Ascending aorta (tissue), 2 donors: ENCODE data around the gene APOC1. TPM values are rescaled to one million over a fixed set of nuclear protein-coding genes. Genes with fewer than 3 reads are reported as not detected.

Experiments used
- DNase-seq, 2 donors: peaks; one replicate each; pipeline ENCODE4 v3.0.0-alpha.2; 2019; ENCODE audit warnings: low spot score in 2 of 2
- H3K27ac ChIP-seq, 2 donors: fragments of 200-600 bp; sonication (generic); one replicate each; pipeline ENCODE4 v1.5.1; 2016 to 2017; ENCODE audit warnings: mild to moderate bottlenecking in 1 of 2
- H3K27me3 ChIP-seq: fragments of 200-600 bp; sonication (generic); one replicate; pipeline ENCODE4 v1.5.1; 2017
- H3K36me3 ChIP-seq, 2 donors: fragments of 200-600 bp; sonication (generic); one replicate each; pipeline ENCODE4 v1.5.1; 2016
- H3K4me1 ChIP-seq, 2 donors: fragments of 200-600 bp; sonication (generic); one replicate each; pipeline ENCODE4 v1.5.1; 2016 to 2017; ENCODE audit warnings: mild to moderate bottlenecking in 1 of 2
- H3K4me3 ChIP-seq, 2 donors: fragments of 200-600 bp; sonication (generic); one replicate each; pipeline ENCODE4 v1.5.1; 2016 to 2017; ENCODE audit warnings: mild to moderate bottlenecking in 1 of 2
- H3K9me3 ChIP-seq, 2 donors: fragments of 200-600 bp; sonication (generic); one replicate each; pipeline ENCODE4 v1.5.1; 2016
- CTCF ChIP-seq, 3 experiments: fragments of 200-600 bp in 2 of 3; fragments of 450-650 bp in 1 of 3; sonication (generic) in 2 of 3; IDR thresholded peaks; one replicate each; pipeline ENCODE4 v1.5.1; 2016 to 2019; ENCODE audit warnings: antibody characterized with exemption in 3 of 3, mild to moderate bottlenecking in 1 of 3, moderate library complexity in 1 of 3
- intact Hi-C: fragments of 100-400 bp; cut with DNase I; formaldehyde crosslinking; loops from one replicate; pipeline ENCODE4 v1.15.1; 2023
- total RNA-seq: library from RNA; depleted of rRNA; stranded (reverse); fragments of >200 nt; gene quantifications from one replicate; pipeline ENCODE4 v1.1.0, GENCODE V29; 2016

Gene APOC1
- total RNA-seq, 1 donor from 2014 or later, result 17.0 TPM

DNA sequence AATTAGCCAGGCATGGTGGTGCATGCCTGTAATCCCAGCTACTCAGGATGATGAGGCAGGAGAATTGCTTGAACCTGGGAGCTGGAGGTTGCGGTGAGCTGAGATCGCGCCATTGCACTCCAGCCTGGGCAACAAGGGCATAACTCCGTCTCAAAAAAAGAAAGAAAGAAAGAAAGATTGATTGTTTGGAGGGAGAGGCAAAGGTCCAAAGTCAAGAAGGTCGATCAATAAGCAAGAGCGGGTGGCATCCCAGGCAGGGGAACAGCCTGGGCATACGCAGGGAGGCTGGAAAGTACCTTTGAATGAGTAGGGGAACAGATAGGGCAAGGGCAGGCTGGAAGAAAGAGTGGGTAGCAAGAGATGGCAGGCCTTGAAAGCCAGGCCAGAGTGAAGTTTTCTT lies 15.7 kb downstream of the APOC1 start:
- Histone ChIP-seq H3K27me3 (no peaks in the 10 kb centered on the region), H3K36me3 (no peaks in the 10 kb centered on the region), H3K4me1 (no peaks in the 10 kb centered on the region), H3K27ac (no peak overlapping the region), H3K4me3 (no peak overlapping the region), H3K9me3 (no peaks in the 10 kb centered on the region)
- no peak for TF ChIP-seq CTCF (IDR thresholded peaks at IDR 0.05)
- intact Hi-C loops, result no loop called here
- no peak for DNase-seq

GRCh38 chr19:44931541-44931940 lies 17.1 kb downstream of the APOC1 start:
- Histone ChIP-seq H3K27ac (no peak overlapping the region), H3K36me3 (no peaks in the 10 kb centered on the region), H3K9me3 (no peaks in the 10 kb centered on the region), H3K4me3 (no peak overlapping the region), H3K27me3 (no peaks in the 10 kb centered on the region), H3K4me1 (no peaks in the 10 kb centered on the region)
- DNase-seq, result no peak
- intact Hi-C loops, result no loop called here
- TF ChIP-seq CTCF (IDR thresholded peaks at IDR 0.05), result no peak

DNA sequence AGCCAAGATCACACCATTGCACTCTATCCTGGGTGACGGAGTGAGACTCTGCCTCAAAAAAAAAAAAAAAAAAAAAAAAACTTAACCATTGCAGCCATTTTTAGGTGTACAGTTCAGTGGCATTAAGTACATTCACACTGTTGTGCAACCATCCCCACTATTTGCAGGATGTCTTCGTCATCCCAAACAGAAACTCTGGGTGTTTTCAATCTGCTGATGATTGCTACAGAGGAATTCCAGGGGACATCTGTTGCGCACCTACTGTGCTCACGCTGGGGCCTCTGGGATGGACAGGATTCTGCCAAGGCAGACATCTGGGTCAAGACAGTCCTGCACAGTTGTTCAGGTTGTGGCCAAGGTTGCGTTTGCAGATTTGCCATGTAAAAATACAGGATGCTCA lies 25.3 kb downstream of the APOC1 start:
- Histone ChIP-seq H3K27ac (no peak overlapping the region), H3K4me1 (no peaks in the 10 kb centered on the region), H3K9me3 (no peaks in the 10 kb centered on the region), H3K4me3 (no peak overlapping the region), H3K36me3 (no peaks in the 10 kb centered on the region), H3K27me3 (no peaks in the 10 kb centered on the region)
- TF ChIP-seq CTCF (IDR thresholded peaks at IDR 0.05), result no peak
- intact Hi-C loops, result no loop called here
- DNase-seq, result no peak

- no peak for DNase-seq
- no peaks in the 10 kb centered on the region for H3K36me3 ChIP-seq
- H3K27ac ChIP-seq, result no peak within 1 kb of the TSS
- H3K27me3 ChIP-seq, result no peaks in the 10 kb centered on the region
- no peaks in the 10 kb centered on the region for H3K9me3 ChIP-seq
- intact Hi-C loops, result no loop called here
- TF ChIP-seq CTCF (IDR thresholded peaks at IDR 0.05), result no peak
- H3K4me3 ChIP-seq, result no peak within 1 kb of the TSS
- H3K4me1 ChIP-seq, result no peaks in the 10 kb centered on the region
Measured at GRCh38 chr19:44942067-44942571, 27.7 kb downstream of the APOC1 start, which contains the start of gene APOC4. Gene APOC4, plus strand, starts transcription at chr19:44942237. Its CDS starts 41 bp downstream, at chr19:44942278.

DNA sequence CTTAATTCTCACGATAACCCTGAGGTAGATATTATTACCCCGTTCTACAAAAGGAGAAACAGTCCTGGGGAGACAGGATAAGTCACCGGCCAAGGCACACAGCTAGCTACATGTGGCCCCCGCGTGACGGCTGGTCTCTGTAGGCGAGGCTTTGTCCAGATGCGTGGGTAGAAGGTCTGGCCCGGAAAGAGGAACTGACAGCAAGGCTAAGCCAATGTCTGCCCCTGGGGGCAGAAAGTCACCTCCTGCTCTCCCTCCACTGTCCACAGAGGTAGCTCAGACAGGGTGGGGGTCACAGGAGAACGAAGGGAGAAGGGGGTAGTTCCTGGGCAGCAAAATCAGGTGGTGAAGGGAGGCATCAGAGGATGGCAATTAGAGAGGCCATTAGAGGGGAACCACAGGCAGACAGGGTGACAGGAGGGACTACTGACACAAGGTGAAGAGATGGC lies 29.4 kb downstream of the APOC1 start:
- Histone ChIP-seq H3K27me3 (no peaks in the 10 kb centered on the region), H3K9me3 (no peaks in the 10 kb centered on the region), H3K4me1 (no peaks in the 10 kb centered on the region), H3K4me3 (no peak overlapping the region), H3K27ac (no peak overlapping the region), H3K36me3 (no peaks in the 10 kb centered on the region)
- TF ChIP-seq CTCF (IDR thresholded peaks at IDR 0.05), result no peak
- peak; percentile 66 to 77 for DNase-seq
- intact Hi-C loops, result no loop called here
